ENCODE measurements around the gene COL23A1. TPM values are rescaled to one million over a fixed set of nuclear protein-coding genes. Genes with fewer than 3 reads are reported as not detected.

Gene COL23A1
- total and polyA plus RNA-seq, 2 of the 8 experiments (the other 6 are each of a cell fraction or from before 2014, with no cell fraction given): 3.1 to 4.7 TPM

DNA sequence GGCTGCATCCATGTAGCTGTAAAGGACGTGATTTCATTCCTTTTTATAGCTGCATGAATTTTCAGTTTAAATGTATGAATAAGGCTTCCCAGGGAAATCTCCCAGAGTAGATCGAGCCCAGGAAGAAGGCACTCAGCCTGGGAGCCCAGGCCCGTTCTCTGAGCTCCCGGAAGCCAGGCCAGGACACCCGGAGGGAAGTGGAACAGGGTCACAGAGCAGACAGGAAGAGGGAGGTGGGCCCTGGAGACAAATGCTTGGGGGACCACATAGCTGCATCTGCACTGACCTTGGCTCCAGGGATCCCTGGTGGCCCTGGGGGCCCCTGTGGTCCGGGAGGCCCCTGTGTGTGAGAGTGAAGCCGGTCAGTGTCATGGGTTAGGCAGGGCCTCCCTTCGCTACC lies 337.9 kb downstream of the COL23A1 start:
- no peak overlapping the region for H2AK5ac ChIP-seq (ENCODE audit: low read depth, low read length)
- ChIA-PET POLR2A (ENCODE audit: partially characterized antibody) (interaction anchor here (0.9 to 1.7 kb wide), 2 partner anchors 11 to 18 kb away, joined by 3 to 4 read pairs; no protein-coding TSS in a partner anchor), CTCF (ENCODE audit: partially characterized antibody) (interaction anchor here (0.8 to 4.7 kb wide), 7 partner anchors 18 to 719 kb away, joined by 3 to 20 read pairs (median 4); partner anchors contain the start of gene COL23A1)
- 85% methylated on average over 8 of the region's 8 CpGs; no CpG with 5 or more reads in 1 of the 2 experiments for WGBS, 2 experiments (ENCODE audit: extremely low coverage in 1 of 2, insufficient coverage in 1 of 2, insufficient read length in 1 of 2, insufficient replicate concordance in 2 of 2, low coverage in 1 of 2, low lambda C conversion rate in 2 of 2, missing lambda C conversion rate in 1 of 2)
- H3K27me3 ChIP-seq (replicated peaks in 1 of 4; ENCODE audit: control insufficient read depth in 3 of 4, extremely low read depth in 1 of 4, insufficient read depth in 3 of 4, low read length in 3 of 4): no peaks in the 10 kb centered on the region; a peak in 2 of 7 replicates
- H4K5ac ChIP-seq (ENCODE audit: insufficient read length, low read depth, low read length): no peak overlapping the region
- H3K9me3 ChIP-seq (ENCODE audit: insufficient read depth in 2 of 2, low read depth in 1 of 2, low read length in 1 of 2): no peaks in the 10 kb centered on the region
- H4K20me1 ChIP-seq (replicated peaks in 1 of 2; ENCODE audit: control insufficient read depth in 1 of 2, insufficient read depth in 2 of 2, low read length in 2 of 2): no peaks in the 10 kb centered on the region
- no peaks in the 10 kb centered on the region for H3K36me3 ChIP-seq (ENCODE audit: control insufficient read depth in 2 of 4, insufficient read depth in 4 of 4, low read length in 3 of 4)
- H3K18ac ChIP-seq (ENCODE audit: extremely low read depth, low read length): no peak overlapping the region
- H3K9ac ChIP-seq (replicated peaks in 1 of 4; ENCODE audit: extremely low read depth in 1 of 4, low read depth in 3 of 4, low read length in 3 of 4): no peak overlapping the region
- H3K23me2 ChIP-seq (ENCODE audit: low read depth, low read length): no peaks in the 10 kb centered on the region
- no peak overlapping the region for H2BK20ac ChIP-seq (ENCODE audit: low read length)
- no peak overlapping the region for H3K23ac ChIP-seq (ENCODE audit: insufficient read length)
- no peaks in the 10 kb centered on the region for H3K79me1 ChIP-seq (ENCODE audit: low read depth, low read length)
- no peak overlapping the region for H2BK5ac ChIP-seq (ENCODE audit: low read depth, low read length)
- H2BK12ac ChIP-seq (ENCODE audit: low read depth, low read length): no peak overlapping the region
- FAIRE-seq (no peak), DNase-seq (ENCODE audit: low read depth in 1 of 2, low spot score in 2 of 2) (no peak)
- H3K56ac ChIP-seq (replicated peaks; ENCODE audit: insufficient read length, low read depth, low read length): no peak overlapping the region
- no peak overlapping the region for H4K91ac ChIP-seq (replicated peaks; ENCODE audit: insufficient read length, low read length)
- H3K79me2 ChIP-seq (ENCODE audit: control insufficient read depth in 1 of 2, insufficient read depth in 2 of 2, low read length in 2 of 2): no peaks in the 10 kb centered on the region
- no peak overlapping the region for H3K27ac ChIP-seq (ENCODE audit: low read depth, low read length)
- H2BK15ac ChIP-seq (ENCODE audit: low read length): no peak overlapping the region
- no peak overlapping the region for H3K4me2 ChIP-seq (ENCODE audit: insufficient read depth in 1 of 2, low read depth in 2 of 2, low read length in 2 of 2)
- H3K4me3 ChIP-seq (ENCODE audit: extremely low read depth in 1 of 4, insufficient read depth in 2 of 4, low read depth in 3 of 4, low read length in 4 of 4): no peak overlapping the region
- no peak overlapping the region for H2BK120ac ChIP-seq (replicated peaks; ENCODE audit: low read depth, low read length)
- H3K4me1 ChIP-seq (replicated peaks in 1 of 4; ENCODE audit: control insufficient read depth in 3 of 4, insufficient read depth in 4 of 4, low read length in 3 of 4): peaks cover 0 to 5% (median 2%) of the 10 kb centered on the region in 4 experiments; a peak in 5 of 7 replicates
- no peak overlapping the region for H3K4ac ChIP-seq (replicated peaks; ENCODE audit: insufficient read length, low read depth, low read length)
- no peak overlapping the region; the same call in 1 of the 2 replicates for H4K8ac ChIP-seq (ENCODE audit: extremely low read depth, insufficient read depth, low read length)
- H3K14ac ChIP-seq (ENCODE audit: insufficient read length): no peak overlapping the region
- H2AFZ ChIP-seq (ENCODE audit: low read length): no peak overlapping the region
- TF ChIP-seq BCL11A (IDR thresholded peaks at IDR 0.05; ENCODE audit: low read depth in 2 of 2, low read length in 2 of 2) (no peak), ATF2 (IDR thresholded peaks at IDR 0.05; ENCODE audit: low read length) (no peak), FOSL1 (IDR thresholded peaks at IDR 0.05; ENCODE audit: insufficient read depth, low read depth, low read length) (no peak), E2F6 (IDR thresholded peaks at IDR 0.05) (no peak), CHD2 (IDR thresholded peaks at IDR 0.05; ENCODE audit: low read length) (no peak), USF2 (IDR thresholded peaks at IDR 0.05; ENCODE audit: low read length) (no peak), TAF1 (IDR thresholded peaks at IDR 0.05; ENCODE audit: low read depth, low read length) (no peak), SAP30 (IDR thresholded peaks at IDR 0.05; ENCODE audit: insufficient read depth, insufficient replicate concordance, low read length) (no peak), CBX5 (IDR thresholded peaks at IDR 0.05; ENCODE audit: low read depth, low read length) (no peak)
- TF ChIP-seq, protein P1, sequence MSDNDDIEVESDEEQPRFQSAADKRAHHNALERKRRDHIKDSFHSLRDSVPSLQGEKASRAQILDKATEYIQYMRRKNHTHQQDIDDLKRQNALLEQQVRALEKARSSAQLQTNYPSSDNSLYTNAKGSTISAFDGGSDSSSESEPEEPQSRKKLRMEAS (IDR thresholded peaks at IDR 0.05): no peak

Data from H1 (cell line).